HCT116 (cell line): Measurements from ENCODE around the gene CLEC4M. TPM values are rescaled to one million over a fixed set of nuclear protein-coding genes. Genes with fewer than 3 reads are reported as not detected.

Source experiments
- ATAC-seq: fragments of 200-7000 bp; cut with Tn5 transposase; 2 replicates; pipeline ENCODE4 v1.9.1; 2020; ENCODE audit warnings: mild to moderate bottlenecking, moderate library complexity
- BruUV-seq: library from RNA; stranded (reverse); fragments of 400-500 nt; replicated peaks from 2 replicates; lab custom pipeline; 2021; lab: Mats Ljungman, UMichigan
- CTCF ChIA-PET: fragments of 300-600 bp; sonication (Branson Sonifier 250); formaldehyde crosslinking; loops from one replicate; lab custom pipeline; 2021; ENCODE audit warnings: antibody characterized with exemption; lab: Charles Lee
- POLR2A ChIA-PET: fragments of 300-600, 350-600 bp; sonication (Branson Sonifier 250); formaldehyde crosslinking; loops from one replicate; lab custom pipeline; 2021; ENCODE audit warnings: antibody characterized with exemption; lab: Charles Lee
- RAD21 ChIA-PET, 2 experiments: fragments of 300-600 bp; sonication (Branson Sonifier 250); formaldehyde crosslinking; loops; one replicate each; lab custom pipeline; 2023; ENCODE audit warnings: low total read pairs in 2 of 2; ENCODE audit not compliant: uncharacterized antibody in 2 of 2, unreplicated experiment in 2 of 2, low non-redundant PET in 1 of 2; lab: Charles Lee
- DNase-seq: peaks from one replicate; pipeline ENCODE4 v3.0.0-alpha.2; 2010; ENCODE audit warnings: low read depth, low spot score
- H2AFZ ChIP-seq: fragments of 200-600 bp; shearing (Covaris generic), sonication (generic); 2 replicates; pipeline ENCODE4 v1.6.1; 2017; ENCODE audit warnings: low read depth, mixed run types, mixed read lengths, antibody characterized with exemption, low read length; ENCODE audit not compliant: poor library complexity, severe bottlenecking
- H3K27ac ChIP-seq: 2 replicates; pipeline ENCODE4 v1.5.1; 2012; ENCODE audit warnings: low read depth, low read length
- H3K27me3 ChIP-seq: fragments of 200-600 bp; sonication (generic); 2 replicates; pipeline ENCODE4 v1.6.1; 2016; ENCODE audit warnings: mixed run types, low read length, mixed read lengths; ENCODE audit not compliant: insufficient read depth
- H3K36me3 ChIP-seq, 2 experiments: fragments of 200-500 bp in 1 of 2; fragments of 200-600 bp in 1 of 2; sonication (Bioruptor generic) in 1 of 2; sonication (generic) in 1 of 2; 2 replicates each; pipeline versions ENCODE4 v1.5.1 to v1.6.1; 2014 to 2016; ENCODE audit warnings: low read length in 2 of 2, inconsistent platforms in 1 of 2, mixed read lengths in 1 of 2, mixed run types in 1 of 2; ENCODE audit not compliant: insufficient read depth in 2 of 2, control insufficient read depth in 1 of 2
- H3K4me1 ChIP-seq, 2 experiments: fragments of 200-600 bp in 1 of 2; sonication (generic) in 1 of 2; 2 replicates each; pipeline versions ENCODE4 v1.5.1 to v1.6.1; 2012 to 2017; ENCODE audit warnings: low read length in 2 of 2, inconsistent platforms in 1 of 2, mild to moderate bottlenecking in 1 of 2, mixed read lengths in 1 of 2, mixed run types in 1 of 2, moderate library complexity in 1 of 2; ENCODE audit not compliant: insufficient read depth in 2 of 2, control insufficient read depth in 1 of 2
- H3K4me2 ChIP-seq: fragments of 200-600 bp; sonication (generic); 2 replicates; pipeline ENCODE4 v1.6.1; 2017; ENCODE audit warnings: mixed run types, low read length, mixed read lengths
- H3K4me3 ChIP-seq, 2 experiments: fragments of 200-600 bp in 1 of 2; sonication (generic) in 1 of 2; replicated peaks in 1 of 2; 2 replicates each; pipeline ENCODE4 v1.5.1; 2011 to 2016; ENCODE audit warnings: low read length in 2 of 2, control low read depth in 1 of 2, low read depth in 1 of 2, mild to moderate bottlenecking in 1 of 2, mixed read lengths in 1 of 2, mixed run types in 1 of 2
- H3K79me2 ChIP-seq: fragments of 200-600 bp; sonication (generic); 2 replicates; pipeline ENCODE4 v1.6.1; 2017; ENCODE audit warnings: mild to moderate bottlenecking, mixed run types, low read length, moderate library complexity, mixed read lengths; ENCODE audit not compliant: insufficient read depth
- H3K9ac ChIP-seq: fragments of 200-600 bp; sonication (generic); 2 replicates; pipeline ENCODE4 v1.6.1; 2016; ENCODE audit warnings: low read length, mixed read lengths
- H3K9me2 ChIP-seq: fragments of 200-600 bp; sonication (generic), shearing (Covaris generic); 2 replicates; pipeline ENCODE4 v1.6.1; 2017; ENCODE audit warnings: mixed run types, mild to moderate bottlenecking, moderate library complexity; ENCODE audit not compliant: insufficient read depth
- H3K9me3 ChIP-seq, 2 experiments: fragments of 200-500 bp in 1 of 2; fragments of 200-600 bp in 1 of 2; sonication (Bioruptor generic) in 1 of 2; sonication (generic) in 1 of 2; 2 replicates each; pipeline ENCODE4 v1.6.1; 2014 to 2017; ENCODE audit warnings: low read length in 2 of 2, mixed read lengths in 2 of 2, inconsistent platforms in 1 of 2, low read depth in 1 of 2, mild to moderate bottlenecking in 1 of 2, mixed run types in 1 of 2, moderate library complexity in 1 of 2; ENCODE audit not compliant: control insufficient read depth in 1 of 2, insufficient read depth in 1 of 2
- H4K20me1 ChIP-seq: fragments of 200-600 bp; sonication (generic), shearing (Covaris generic); 2 replicates; pipeline ENCODE4 v1.6.1; 2017; ENCODE audit warnings: mixed run types, mild to moderate bottlenecking, moderate library complexity; ENCODE audit not compliant: insufficient read depth
- CBX3 ChIP-seq: IDR thresholded peaks from 2 replicates; pipeline ENCODE4 v1.6.1; 2012; ENCODE audit warnings: low read depth
- CEBPB ChIP-seq: IDR thresholded peaks from 2 replicates; pipeline ENCODE4 v1.6.1; 2012; ENCODE audit warnings: low read depth
- EGR1 ChIP-seq: IDR thresholded peaks from 2 replicates; pipeline ENCODE4 v1.6.1; 2012; ENCODE audit warnings: low read depth
- ELF1 ChIP-seq: IDR thresholded peaks from 2 replicates; pipeline ENCODE4 v1.6.1; 2012; ENCODE audit warnings: low read depth, borderline replicate concordance
- EZH2 ChIP-seq: fragments of 200-600 bp; sonication (generic); IDR thresholded peaks from 2 replicates; pipeline ENCODE4 v1.6.1; 2017; ENCODE audit warnings: antibody characterized with exemption, mixed run types
- EZH2phosphoT487 ChIP-seq: fragments of 200-600 bp; IDR thresholded peaks from 2 replicates; pipeline ENCODE4 v1.6.1; 2018; ENCODE audit warnings: antibody characterized with exemption, borderline replicate concordance
- POLR2A ChIP-seq: IDR thresholded peaks from 2 replicates; pipeline ENCODE4 v1.7.0; 2011; ENCODE audit warnings: borderline replicate concordance; ENCODE audit not compliant: insufficient read depth, insufficient read length; ENCODE audit errors: extremely low read depth
- RAD21 ChIP-seq: IDR thresholded peaks from 2 replicates; pipeline ENCODE4 v1.6.1; 2012; ENCODE audit warnings: low read depth, mild to moderate bottlenecking
- SIN3A ChIP-seq: IDR thresholded peaks from 2 replicates; pipeline ENCODE4 v1.6.1; 2012; ENCODE audit warnings: low read depth
- SP1 ChIP-seq: IDR thresholded peaks from 2 replicates; pipeline ENCODE4 v1.6.1; 2012; ENCODE audit warnings: low read depth
- SRF ChIP-seq: IDR thresholded peaks from 2 replicates; pipeline ENCODE4 v1.6.1; 2012; ENCODE audit warnings: low read depth
- YY1 ChIP-seq: IDR thresholded peaks from 2 replicates; pipeline ENCODE4 v1.6.1; 2011; ENCODE audit warnings: low read length, low read depth, moderate library complexity, mild to moderate bottlenecking; ENCODE audit not compliant: insufficient replicate concordance; ENCODE audit errors: extremely low read depth
- ZFX ChIP-seq: fragments of 450-650 bp; IDR thresholded peaks from 2 replicates; pipeline ENCODE4 v1.6.1; 2017
- intact Hi-C: fragments of 100-400 bp; cut with micrococcal nuclease; formaldehyde crosslinking; loops from 2 replicates; pipeline ENCODE4 v1.10.0; 2022
- total RNA-seq: library from RNA; stranded (reverse); gene quantifications from one replicate; pipeline ENCODE4 v1.2.1, GENCODE V29; 2021; ENCODE audit not compliant: unreplicated experiment
- TF ChIP-seq, protein P1 (sequence below): IDR thresholded peaks from 2 replicates; pipeline ENCODE4 v1.6.1; 2012; ENCODE audit warnings: low read depth
- TF ChIP-seq, protein P2 (sequence below): IDR thresholded peaks from 2 replicates; pipeline ENCODE4 v1.6.1; 2012

The CLEC4M gene
- total RNA-seq, 1 experiment from 2014 or later: not detected

DNA sequence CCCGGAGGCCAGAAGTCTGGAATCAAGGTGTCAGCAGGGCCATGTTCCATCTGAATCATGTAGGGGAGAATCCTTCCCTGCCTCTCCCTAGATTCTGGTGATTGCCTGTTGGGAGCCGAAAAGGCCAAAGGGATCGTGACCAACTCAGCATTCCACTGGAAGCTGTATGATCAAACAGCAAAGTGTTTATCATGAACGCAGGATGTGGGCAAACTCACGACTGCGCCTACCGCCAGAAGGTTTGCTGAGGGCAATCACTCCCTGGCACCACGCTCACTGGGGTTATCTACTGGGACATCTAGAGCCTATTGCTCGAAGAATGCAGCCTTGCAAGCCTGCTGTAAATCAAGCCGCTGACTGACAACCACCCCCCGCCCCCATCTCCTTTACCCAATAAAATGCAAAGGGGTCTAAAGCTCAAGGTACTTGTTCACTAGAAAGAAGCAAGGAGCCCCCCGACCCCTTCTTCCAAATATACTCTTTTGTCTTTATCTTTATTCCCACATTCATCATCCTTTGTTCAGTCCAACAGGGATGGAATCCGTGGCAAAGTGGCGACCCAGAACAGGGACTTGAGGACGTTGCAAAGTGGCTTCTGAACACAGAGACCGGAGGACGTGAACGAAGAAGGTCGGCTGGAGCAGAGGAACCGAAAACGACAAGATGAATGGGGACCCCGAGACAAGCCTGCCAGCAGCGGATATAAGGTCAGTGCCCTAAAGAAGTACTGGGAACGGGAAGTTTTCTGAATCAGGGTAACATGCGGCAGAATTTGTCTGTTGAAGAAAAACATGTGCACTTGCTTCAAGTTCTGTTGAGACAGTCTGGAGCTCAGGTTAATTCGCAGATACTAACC lies 16.8 kb downstream of the CLEC4M start:
- Histone ChIP-seq H2AFZ (no peak overlapping the region), H3K27ac (no peak overlapping the region), H3K4me1 (peaks cover 6 to 10% of the 10 kb centered on the region in 2 experiments), H3K36me3 (no peaks in the 10 kb centered on the region), H3K79me2 (no peaks in the 10 kb centered on the region), H3K9ac (no peak overlapping the region), H3K4me3 (no peak overlapping the region)
- intact Hi-C loops: no loop called here
- POLR2A ChIA-PET: no interaction called here
- RAD21 ChIA-PET: no interaction called here
- TF ChIP-seq SRF (no peak), SP1 (no peak), CEBPB (no peak), YY1 (no peak), ELF1 (no peak), EGR1 (no peak), POLR2A (no peak), SIN3A (no peak), EZH2phosphoT487 (no peak), RAD21 (no peak), CBX3 (no peak), EZH2 (no peak), ZFX (no peak)
- TF ChIP-seq, protein P1, sequence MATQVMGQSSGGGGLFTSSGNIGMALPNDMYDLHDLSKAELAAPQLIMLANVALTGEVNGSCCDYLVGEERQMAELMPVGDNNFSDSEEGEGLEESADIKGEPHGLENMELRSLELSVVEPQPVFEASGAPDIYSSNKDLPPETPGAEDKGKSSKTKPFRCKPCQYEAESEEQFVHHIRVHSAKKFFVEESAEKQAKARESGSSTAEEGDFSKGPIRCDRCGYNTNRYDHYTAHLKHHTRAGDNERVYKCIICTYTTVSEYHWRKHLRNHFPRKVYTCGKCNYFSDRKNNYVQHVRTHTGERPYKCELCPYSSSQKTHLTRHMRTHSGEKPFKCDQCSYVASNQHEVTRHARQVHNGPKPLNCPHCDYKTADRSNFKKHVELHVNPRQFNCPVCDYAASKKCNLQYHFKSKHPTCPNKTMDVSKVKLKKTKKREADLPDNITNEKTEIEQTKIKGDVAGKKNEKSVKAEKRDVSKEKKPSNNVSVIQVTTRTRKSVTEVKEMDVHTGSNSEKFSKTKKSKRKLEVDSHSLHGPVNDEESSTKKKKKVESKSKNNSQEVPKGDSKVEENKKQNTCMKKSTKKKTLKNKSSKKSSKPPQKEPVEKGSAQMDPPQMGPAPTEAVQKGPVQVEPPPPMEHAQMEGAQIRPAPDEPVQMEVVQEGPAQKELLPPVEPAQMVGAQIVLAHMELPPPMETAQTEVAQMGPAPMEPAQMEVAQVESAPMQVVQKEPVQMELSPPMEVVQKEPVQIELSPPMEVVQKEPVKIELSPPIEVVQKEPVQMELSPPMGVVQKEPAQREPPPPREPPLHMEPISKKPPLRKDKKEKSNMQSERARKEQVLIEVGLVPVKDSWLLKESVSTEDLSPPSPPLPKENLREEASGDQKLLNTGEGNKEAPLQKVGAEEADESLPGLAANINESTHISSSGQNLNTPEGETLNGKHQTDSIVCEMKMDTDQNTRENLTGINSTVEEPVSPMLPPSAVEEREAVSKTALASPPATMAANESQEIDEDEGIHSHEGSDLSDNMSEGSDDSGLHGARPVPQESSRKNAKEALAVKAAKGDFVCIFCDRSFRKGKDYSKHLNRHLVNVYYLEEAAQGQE: no peak
- TF ChIP-seq, protein P2, sequence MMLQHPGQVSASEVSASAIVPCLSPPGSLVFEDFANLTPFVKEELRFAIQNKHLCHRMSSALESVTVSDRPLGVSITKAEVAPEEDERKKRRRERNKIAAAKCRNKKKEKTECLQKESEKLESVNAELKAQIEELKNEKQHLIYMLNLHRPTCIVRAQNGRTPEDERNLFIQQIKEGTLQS: no peak
- TF ChIP-seq, all 23 proteins: peak for 0
- Histone ChIP-seq H3K4me2 (no peak overlapping the region), H4K20me1 (no peaks in the 10 kb centered on the region), H3K9me3 (no peaks in the 10 kb centered on the region), H3K27me3 (peaks cover 6% of the 10 kb centered on the region; the same call in 1 of the 2 replicates), H3K9me2 (no peaks in the 10 kb centered on the region)
- ATAC-seq (no peak), DNase-seq (no peak)
- no TSS peak for BruUV-seq
- CTCF ChIA-PET: interaction anchor here (1.5 kb wide), 1 partner anchor 19 kb away, joined by 5 read pairs; no protein-coding TSS in a partner anchor
